SK-N-SH treated with all-trans-retinoic acid at 6 μM for 48 hours (cell line): ENCODE data around the gene PAK2.
"Not testable (repeated sequence)": the region's sequence is repeated elsewhere in the genome, so short reads cannot be mapped to it uniquely, and the experiment has no call there.

Experiments used
- ATAC-seq: fragments of 200-7000 bp; cut with Tn5 transposase; 3 replicates; pipeline ENCODE4 v1.9.1; 2020; ENCODE audit warnings: mild to moderate bottlenecking, moderate library complexity
- ARNTL ChIP-seq: fragments of 450-650 bp; formaldehyde crosslinking; IDR thresholded peaks from 2 replicates; pipeline ENCODE4 v1.5.0; 2020; ENCODE audit warnings: low read depth, mild to moderate bottlenecking, moderate library complexity, borderline replicate concordance
- BACH2 ChIP-seq: fragments of 250-450 bp; sonication (Bioruptor Pico); IDR thresholded peaks from 2 replicates; pipeline ENCODE4 v1.9.0; 2021; ENCODE audit warnings: mild to moderate bottlenecking, borderline replicate concordance
- CSDC2 ChIP-seq: fragments of 250-450 bp; sonication (Bioruptor Pico); IDR thresholded peaks from 2 replicates; pipeline ENCODE4 v1.5.0; 2020; ENCODE audit warnings: mild to moderate bottlenecking, moderate library complexity
- ESRRG ChIP-seq: fragments of 250-450 bp; sonication (Bioruptor Pico); IDR thresholded peaks from 2 replicates; pipeline ENCODE4 v1.6.1; 2021; ENCODE audit warnings: mild to moderate bottlenecking
- GLIS3 ChIP-seq: fragments of 250-450 bp; sonication (Bioruptor Pico); IDR thresholded peaks from 2 replicates; pipeline ENCODE4 v1.5.0; 2020; ENCODE audit warnings: mild to moderate bottlenecking, moderate library complexity
- ISL1 ChIP-seq: fragments of 250-450 bp; sonication (Bioruptor Pico); IDR thresholded peaks from 2 replicates; pipeline ENCODE4 v2.1.2; 2022; ENCODE audit warnings: mild to moderate bottlenecking, moderate library complexity
- OSR1 ChIP-seq: fragments of 250-450 bp; sonication (Bioruptor Pico); IDR thresholded peaks from 2 replicates; pipeline ENCODE4 v1.8.0; 2022; ENCODE audit warnings: moderate library complexity, mild to moderate bottlenecking, inconsistent platforms
- PPARA ChIP-seq: fragments of 250-450 bp; sonication (Bioruptor Pico); IDR thresholded peaks from 2 replicates; pipeline ENCODE4 v1.5.0; 2020; ENCODE audit warnings: mild to moderate bottlenecking, borderline replicate concordance
- RARB ChIP-seq: fragments of 250-450 bp; sonication (Bioruptor Pico); IDR thresholded peaks from 2 replicates; pipeline ENCODE4 v1.8.0; 2021; ENCODE audit warnings: mild to moderate bottlenecking, moderate library complexity
- TCF4 ChIP-seq: fragments of 250-450 bp; sonication (Bioruptor Pico); IDR thresholded peaks from 2 replicates; pipeline ENCODE4 v1.8.0; 2021; ENCODE audit warnings: mild to moderate bottlenecking, moderate library complexity, borderline replicate concordance
- TOX ChIP-seq: fragments of 250-450 bp; sonication (Bioruptor Pico); IDR thresholded peaks from 2 replicates; pipeline ENCODE4 v1.8.0; 2021; ENCODE audit warnings: mild to moderate bottlenecking, moderate library complexity, borderline replicate concordance
- ZC3H10 ChIP-seq: fragments of 250-450 bp; sonication (Bioruptor Pico); IDR thresholded peaks from 2 replicates; pipeline ENCODE4 v1.5.1; 2021; ENCODE audit warnings: mild to moderate bottlenecking, moderate library complexity
- ZFP3 ChIP-seq: fragments of 250-450 bp; sonication (Bioruptor Pico); IDR thresholded peaks from 2 replicates; pipeline ENCODE4 v1.5.0; 2020; ENCODE audit warnings: mild to moderate bottlenecking, moderate library complexity
- ZFP30 ChIP-seq: fragments of 450-650 bp; formaldehyde crosslinking; IDR thresholded peaks from 2 replicates; pipeline ENCODE4 v1.5.0; 2022; ENCODE audit warnings: mild to moderate bottlenecking, moderate library complexity
- ZNF565 ChIP-seq: fragments of 450-650 bp; formaldehyde crosslinking; conservative IDR thresholded peaks from 2 replicates; pipeline ENCODE4 v1.5.0; 2020; ENCODE audit warnings: low read depth, mild to moderate bottlenecking, moderate library complexity
- ZNF70 ChIP-seq: fragments of 450-650 bp; formaldehyde crosslinking; IDR thresholded peaks from 2 replicates; pipeline ENCODE4 v1.5.0; 2020; ENCODE audit warnings: mild to moderate bottlenecking, moderate library complexity
- ZNF8 ChIP-seq: fragments of 450-650 bp; formaldehyde crosslinking; IDR thresholded peaks from 2 replicates; pipeline ENCODE4 v1.5.0; 2020; ENCODE audit warnings: mild to moderate bottlenecking, moderate library complexity
- TF ChIP-seq, protein P1 (sequence below): fragments of 250-450 bp; sonication (Bioruptor Pico); IDR thresholded peaks from 2 replicates; pipeline ENCODE4 v1.5.0; 2020; ENCODE audit warnings: mild to moderate bottlenecking, moderate library complexity
- TF ChIP-seq, protein P2 (sequence below): fragments of 250-450 bp; sonication (Bioruptor Pico); IDR thresholded peaks from 2 replicates; pipeline ENCODE4 v1.8.0; 2021; ENCODE audit warnings: low read depth, mild to moderate bottlenecking, moderate library complexity, borderline replicate concordance
- TF ChIP-seq, protein P3 (sequence below): fragments of 250-450 bp; sonication (Bioruptor Pico); IDR thresholded peaks from 2 replicates; pipeline ENCODE4 v1.5.1; 2020; ENCODE audit warnings: low read depth, mild to moderate bottlenecking, moderate library complexity
- TF ChIP-seq, protein P4 (sequence below): fragments of 250-450 bp; sonication (Bioruptor Pico); IDR thresholded peaks from 2 replicates; pipeline ENCODE4 v1.5.1; 2021; ENCODE audit warnings: mild to moderate bottlenecking, moderate library complexity
- TF ChIP-seq, protein P5 (sequence below): fragments of 250-450 bp; sonication (Bioruptor Pico); IDR thresholded peaks from 2 replicates; pipeline ENCODE4 v1.8.0; 2020; ENCODE audit warnings: mild to moderate bottlenecking, moderate library complexity, borderline replicate concordance

The PAK2 gene

DNA sequence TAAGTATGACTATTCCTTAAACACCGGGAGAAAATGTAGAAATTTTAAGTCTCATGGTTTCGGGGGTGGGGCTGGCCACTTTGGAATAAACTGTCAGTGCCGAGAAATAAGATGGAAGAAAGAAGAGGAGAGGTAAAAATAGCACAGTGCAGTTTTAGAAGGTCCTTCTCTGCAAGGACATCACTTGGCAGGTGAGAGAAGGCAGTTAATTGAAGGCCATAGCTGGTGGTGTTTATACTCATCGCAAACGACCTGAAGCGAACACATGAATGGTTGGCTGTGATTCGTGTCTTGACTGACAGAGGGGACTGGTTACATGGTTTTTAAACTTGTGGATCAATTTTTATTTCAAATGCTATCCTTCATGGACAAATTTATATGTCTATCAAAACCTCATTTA is 73.2 kb downstream of the PAK2 start (continued):
- TF ChIP-seq, protein P1, sequence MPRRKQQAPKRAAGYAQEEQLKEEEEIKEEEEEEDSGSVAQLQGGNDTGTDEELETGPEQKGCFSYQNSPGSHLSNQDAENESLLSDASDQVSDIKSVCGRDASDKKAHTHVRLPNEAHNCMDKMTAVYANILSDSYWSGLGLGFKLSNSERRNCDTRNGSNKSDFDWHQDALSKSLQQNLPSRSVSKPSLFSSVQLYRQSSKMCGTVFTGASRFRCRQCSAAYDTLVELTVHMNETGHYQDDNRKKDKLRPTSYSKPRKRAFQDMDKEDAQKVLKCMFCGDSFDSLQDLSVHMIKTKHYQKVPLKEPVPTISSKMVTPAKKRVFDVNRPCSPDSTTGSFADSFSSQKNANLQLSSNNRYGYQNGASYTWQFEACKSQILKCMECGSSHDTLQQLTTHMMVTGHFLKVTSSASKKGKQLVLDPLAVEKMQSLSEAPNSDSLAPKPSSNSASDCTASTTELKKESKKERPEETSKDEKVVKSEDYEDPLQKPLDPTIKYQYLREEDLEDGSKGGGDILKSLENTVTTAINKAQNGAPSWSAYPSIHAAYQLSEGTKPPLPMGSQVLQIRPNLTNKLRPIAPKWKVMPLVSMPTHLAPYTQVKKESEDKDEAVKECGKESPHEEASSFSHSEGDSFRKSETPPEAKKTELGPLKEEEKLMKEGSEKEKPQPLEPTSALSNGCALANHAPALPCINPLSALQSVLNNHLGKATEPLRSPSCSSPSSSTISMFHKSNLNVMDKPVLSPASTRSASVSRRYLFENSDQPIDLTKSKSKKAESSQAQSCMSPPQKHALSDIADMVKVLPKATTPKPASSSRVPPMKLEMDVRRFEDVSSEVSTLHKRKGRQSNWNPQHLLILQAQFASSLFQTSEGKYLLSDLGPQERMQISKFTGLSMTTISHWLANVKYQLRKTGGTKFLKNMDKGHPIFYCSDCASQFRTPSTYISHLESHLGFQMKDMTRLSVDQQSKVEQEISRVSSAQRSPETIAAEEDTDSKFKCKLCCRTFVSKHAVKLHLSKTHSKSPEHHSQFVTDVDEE (CRISPR knock-in tag): no peak
- TF ChIP-seq, all 23 proteins: peak for 0

DNA sequence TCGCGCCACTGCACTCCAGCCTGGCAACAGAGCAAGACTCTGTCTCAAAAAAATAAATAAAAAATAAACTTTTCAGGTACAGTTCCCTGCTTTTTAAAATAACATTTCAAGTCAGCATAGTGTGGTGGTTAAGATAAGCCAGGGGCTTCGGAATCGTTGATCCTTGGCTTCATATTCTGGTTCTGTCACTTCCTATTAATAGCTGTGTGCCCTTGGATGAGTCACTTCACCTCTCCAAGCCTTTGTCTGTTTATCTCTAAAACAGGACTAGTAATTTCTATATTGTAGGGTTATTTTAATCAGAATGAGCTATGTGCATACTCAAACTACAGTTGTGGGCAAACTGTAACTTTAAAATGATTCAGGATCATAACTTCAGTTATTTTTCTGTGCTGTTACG is 74.2 kb downstream of the PAK2 start:
- TF ChIP-seq ZFP3 (CRISPR knock-in tag): no peak
- TF ChIP-seq, protein P2, sequence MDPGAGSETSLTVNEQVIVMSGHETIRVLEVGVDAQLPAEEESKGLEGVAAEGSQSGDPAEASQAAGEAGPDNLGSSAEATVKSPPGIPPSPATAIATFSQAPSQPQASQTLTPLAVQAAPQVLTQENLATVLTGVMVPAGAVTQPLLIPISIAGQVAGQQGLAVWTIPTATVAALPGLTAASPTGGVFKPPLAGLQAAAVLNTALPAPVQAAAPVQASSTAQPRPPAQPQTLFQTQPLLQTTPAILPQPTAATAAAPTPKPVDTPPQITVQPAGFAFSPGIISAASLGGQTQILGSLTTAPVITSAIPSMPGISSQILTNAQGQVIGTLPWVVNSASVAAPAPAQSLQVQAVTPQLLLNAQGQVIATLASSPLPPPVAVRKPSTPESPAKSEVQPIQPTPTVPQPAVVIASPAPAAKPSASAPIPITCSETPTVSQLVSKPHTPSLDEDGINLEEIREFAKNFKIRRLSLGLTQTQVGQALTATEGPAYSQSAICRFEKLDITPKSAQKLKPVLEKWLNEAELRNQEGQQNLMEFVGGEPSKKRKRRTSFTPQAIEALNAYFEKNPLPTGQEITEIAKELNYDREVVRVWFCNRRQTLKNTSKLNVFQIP (CRISPR knock-in tag): no peak
- TF ChIP-seq ZNF8 (CRISPR knock-in tag): no peak
- TF ChIP-seq TCF4 (CRISPR knock-in tag): no peak
- TF ChIP-seq ESRRG: no peak
- TF ChIP-seq ISL1 (CRISPR knock-in tag): no peak
- TF ChIP-seq ZNF70 (CRISPR knock-in tag): no peak
- TF ChIP-seq OSR1 (CRISPR knock-in tag): no peak
- no peak for TF ChIP-seq ZFP30 (CRISPR knock-in tag)
- no peak for TF ChIP-seq RARB (CRISPR knock-in tag)
- no peak for TF ChIP-seq CSDC2
- TF ChIP-seq, protein P3, sequence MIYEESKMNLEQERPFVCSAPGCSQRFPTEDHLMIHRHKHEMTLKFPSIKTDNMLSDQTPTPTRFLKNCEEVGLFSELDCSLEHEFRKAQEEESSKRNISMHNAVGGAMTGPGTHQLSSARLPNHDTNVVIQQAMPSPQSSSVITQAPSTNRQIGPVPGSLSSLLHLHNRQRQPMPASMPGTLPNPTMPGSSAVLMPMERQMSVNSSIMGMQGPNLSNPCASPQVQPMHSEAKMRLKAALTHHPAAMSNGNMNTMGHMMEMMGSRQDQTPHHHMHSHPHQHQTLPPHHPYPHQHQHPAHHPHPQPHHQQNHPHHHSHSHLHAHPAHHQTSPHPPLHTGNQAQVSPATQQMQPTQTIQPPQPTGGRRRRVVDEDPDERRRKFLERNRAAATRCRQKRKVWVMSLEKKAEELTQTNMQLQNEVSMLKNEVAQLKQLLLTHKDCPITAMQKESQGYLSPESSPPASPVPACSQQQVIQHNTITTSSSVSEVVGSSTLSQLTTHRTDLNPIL: no peak
- TF ChIP-seq ZC3H10 (CRISPR knock-in tag): no peak
- TF ChIP-seq, protein P1 (CRISPR knock-in tag): no peak
- TF ChIP-seq, protein P4, sequence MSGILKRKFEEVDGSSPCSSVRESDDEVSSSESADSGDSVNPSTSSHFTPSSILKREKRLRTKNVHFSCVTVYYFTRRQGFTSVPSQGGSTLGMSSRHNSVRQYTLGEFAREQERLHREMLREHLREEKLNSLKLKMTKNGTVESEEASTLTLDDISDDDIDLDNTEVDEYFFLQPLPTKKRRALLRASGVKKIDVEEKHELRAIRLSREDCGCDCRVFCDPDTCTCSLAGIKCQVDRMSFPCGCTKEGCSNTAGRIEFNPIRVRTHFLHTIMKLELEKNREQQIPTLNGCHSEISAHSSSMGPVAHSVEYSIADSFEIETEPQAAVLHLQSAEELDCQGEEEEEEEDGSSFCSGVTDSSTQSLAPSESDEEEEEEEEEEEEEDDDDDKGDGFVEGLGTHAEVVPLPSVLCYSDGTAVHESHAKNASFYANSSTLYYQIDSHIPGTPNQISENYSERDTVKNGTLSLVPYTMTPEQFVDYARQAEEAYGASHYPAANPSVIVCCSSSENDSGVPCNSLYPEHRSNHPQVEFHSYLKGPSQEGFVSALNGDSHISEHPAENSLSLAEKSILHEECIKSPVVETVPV: no peak
- TF ChIP-seq TOX: no peak
- no peak for TF ChIP-seq PPARA (CRISPR knock-in tag)
- no peak for TF ChIP-seq BACH2 (CRISPR knock-in tag)
- no peak for TF ChIP-seq ZNF565 (CRISPR knock-in tag)
- peak; percentile 85 for ATAC-seq

DNA sequence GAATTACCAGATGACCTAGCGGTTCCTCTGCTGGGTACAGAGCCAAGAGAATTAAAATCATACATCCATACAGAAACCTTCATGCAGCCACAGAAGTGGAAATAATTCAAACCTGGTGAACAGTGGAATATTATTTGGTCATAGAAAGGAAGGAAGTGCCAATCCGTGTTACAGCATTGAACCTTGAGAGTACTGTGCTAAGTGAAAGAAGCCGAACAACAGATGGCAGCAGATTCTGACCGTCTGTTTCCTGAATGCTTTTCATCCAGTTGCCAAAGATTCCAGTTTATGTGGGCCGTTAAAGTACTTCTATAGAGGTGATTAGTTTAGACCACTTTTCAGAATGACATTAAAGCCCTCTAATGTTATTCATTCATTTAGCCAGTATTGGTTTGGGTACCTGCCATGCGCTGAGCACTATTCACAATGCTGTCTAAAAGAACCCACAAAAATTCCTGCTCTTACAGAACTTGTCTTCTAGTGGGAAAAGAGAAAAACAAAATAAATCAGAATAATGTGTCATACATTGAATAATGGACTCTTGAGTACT is 82.2 kb downstream of the PAK2 start:
- TF ChIP-seq PPARA (CRISPR knock-in tag) (no peak), OSR1 (CRISPR knock-in tag) (no peak), ESRRG (no peak), ZFP3 (CRISPR knock-in tag) (no peak), ARNTL (CRISPR knock-in tag) (no peak), TCF4 (CRISPR knock-in tag) (no peak), ISL1 (CRISPR knock-in tag) (no peak), ZNF565 (CRISPR knock-in tag) (no peak), CSDC2 (no peak), GLIS3 (CRISPR knock-in tag) (no peak)
- TF ChIP-seq, protein P5, sequence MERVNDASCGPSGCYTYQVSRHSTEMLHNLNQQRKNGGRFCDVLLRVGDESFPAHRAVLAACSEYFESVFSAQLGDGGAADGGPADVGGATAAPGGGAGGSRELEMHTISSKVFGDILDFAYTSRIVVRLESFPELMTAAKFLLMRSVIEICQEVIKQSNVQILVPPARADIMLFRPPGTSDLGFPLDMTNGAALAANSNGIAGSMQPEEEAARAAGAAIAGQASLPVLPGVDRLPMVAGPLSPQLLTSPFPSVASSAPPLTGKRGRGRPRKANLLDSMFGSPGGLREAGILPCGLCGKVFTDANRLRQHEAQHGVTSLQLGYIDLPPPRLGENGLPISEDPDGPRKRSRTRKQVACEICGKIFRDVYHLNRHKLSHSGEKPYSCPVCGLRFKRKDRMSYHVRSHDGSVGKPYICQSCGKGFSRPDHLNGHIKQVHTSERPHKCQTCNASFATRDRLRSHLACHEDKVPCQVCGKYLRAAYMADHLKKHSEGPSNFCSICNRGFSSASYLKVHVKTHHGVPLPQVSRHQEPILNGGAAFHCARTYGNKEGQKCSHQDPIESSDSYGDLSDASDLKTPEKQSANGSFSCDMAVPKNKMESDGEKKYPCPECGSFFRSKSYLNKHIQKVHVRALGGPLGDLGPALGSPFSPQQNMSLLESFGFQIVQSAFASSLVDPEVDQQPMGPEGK (CRISPR knock-in tag): no peak
- TF ChIP-seq, protein P1 (CRISPR knock-in tag): no peak
- no peak for ATAC-seq

DNA sequence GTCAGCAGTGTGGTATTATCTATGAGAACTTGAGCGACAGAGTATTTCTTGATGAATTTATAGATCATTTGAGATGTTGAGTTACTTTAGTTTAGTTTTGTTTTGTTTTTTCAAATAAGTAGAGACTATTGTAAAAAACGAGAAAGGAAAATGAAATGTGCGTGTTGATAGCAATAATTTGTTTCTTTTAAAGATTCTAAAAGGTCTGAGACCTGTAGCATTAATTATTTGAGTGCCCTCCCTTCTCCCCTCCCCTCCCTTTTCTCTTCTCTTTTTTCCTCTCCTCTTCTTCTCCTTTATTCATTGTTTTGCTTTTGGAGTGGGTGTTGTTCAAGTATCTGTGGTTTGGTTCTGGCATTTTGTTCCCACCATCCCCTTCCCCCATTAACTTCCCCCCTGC is 90.0 kb downstream of the PAK2 start:
- ATAC-seq: not testable (repeated sequence)
